Astrocyte (in vitro differentiated cells and primary cell): ENCODE results near the gene DCDC1. TPM values are rescaled to one million over a fixed set of nuclear protein-coding genes. Genes with fewer than 3 reads are reported as not detected.

Experiments
- total RNA-seq: library from RNA; stranded (reverse); gene quantifications from 2 replicates; pipeline ENCODE4 v1.2.1, GENCODE V29; 2021

Gene DCDC1
- total RNA-seq, 1 donor from 2014 or later: 1.4 TPM

Other genes with a start within 250 kb of the DCDC1 start
- gene DNAJC24, start 121 bp upstream of the DCDC1 start, total RNA-seq: 20.9 and 23.1 TPM in 2 replicates
- gene IMMP1L, start 139.9 kb upstream of the DCDC1 start, total RNA-seq: 17.2 and 21.5 TPM in 2 replicates
- 12.9 and 13.1 TPM in 2 replicates for gene ELP4, start 140.0 kb upstream of the DCDC1 start, total RNA-seq